ENCODE data around the gene STOML2.
A peak's percentile ranks its signal among the peaks of the same experiment; 100 is the strongest.

STOML2 gene

GRCh38 chr9:35072461-35073278 is 30.3 kb downstream of the STOML2 start, which contains the start of gene VCP:
Gene VCP, minus strand, starts transcription at chr9:35072625. Its CDS starts 272 bp downstream, at chr9:35072353.
- peak; percentile 94 to 96 for DNase-seq (ENCODE audit: low read depth in 2 of 2)

- DNase-seq (ENCODE audit: low read depth in 2 of 2): peak; percentile 66 to 71
Observed at GRCh38 chr9:35071814-35072460, 31.0 kb downstream of the STOML2 start.

GRCh38 chr9:35070823-35071813 is 31.8 kb downstream of the STOML2 start:
- DNase-seq (ENCODE audit: low read depth in 2 of 2): no peak

- DNase-seq (ENCODE audit: low read depth in 2 of 2): no peak
Observed at GRCh38 chr9:35069020-35069419, 33.9 kb downstream of the STOML2 start.

GRCh38 chr9:35067056-35067455 is 35.9 kb downstream of the STOML2 start:
- DNase-seq (ENCODE audit: low read depth in 2 of 2): no peak

GRCh38 chr9:35060548-35061207 is 42.3 kb downstream of the STOML2 start:
- no peak for DNase-seq (ENCODE audit: low read depth in 2 of 2)

GRCh38 chr9:35059438-35059837 is 43.5 kb downstream of the STOML2 start:
- no peak for DNase-seq (ENCODE audit: low read depth in 2 of 2)

GRCh38 chr9:35057271-35057620 is 45.7 kb downstream of the STOML2 start:
- DNase-seq (ENCODE audit: low read depth in 2 of 2): no peak

GRCh38 chr9:35056571-35057270 is 46.2 kb downstream of the STOML2 start:
- no peak for DNase-seq (ENCODE audit: low read depth in 2 of 2)

GRCh38 chr9:35054871-35055644 is 47.9 kb downstream of the STOML2 start:
- DNase-seq (ENCODE audit: low read depth in 2 of 2): no peak

GRCh38 chr9:35054185-35054835 is 48.6 kb downstream of the STOML2 start:
- DNase-seq (ENCODE audit: low read depth in 2 of 2): no peak

- no peak for DNase-seq (ENCODE audit: low read depth in 2 of 2)
Observed at GRCh38 chr9:35051069-35051967, 51.6 kb downstream of the STOML2 start.
